ENCODE measurements around the gene SPR.

The SPR gene

DNA sequence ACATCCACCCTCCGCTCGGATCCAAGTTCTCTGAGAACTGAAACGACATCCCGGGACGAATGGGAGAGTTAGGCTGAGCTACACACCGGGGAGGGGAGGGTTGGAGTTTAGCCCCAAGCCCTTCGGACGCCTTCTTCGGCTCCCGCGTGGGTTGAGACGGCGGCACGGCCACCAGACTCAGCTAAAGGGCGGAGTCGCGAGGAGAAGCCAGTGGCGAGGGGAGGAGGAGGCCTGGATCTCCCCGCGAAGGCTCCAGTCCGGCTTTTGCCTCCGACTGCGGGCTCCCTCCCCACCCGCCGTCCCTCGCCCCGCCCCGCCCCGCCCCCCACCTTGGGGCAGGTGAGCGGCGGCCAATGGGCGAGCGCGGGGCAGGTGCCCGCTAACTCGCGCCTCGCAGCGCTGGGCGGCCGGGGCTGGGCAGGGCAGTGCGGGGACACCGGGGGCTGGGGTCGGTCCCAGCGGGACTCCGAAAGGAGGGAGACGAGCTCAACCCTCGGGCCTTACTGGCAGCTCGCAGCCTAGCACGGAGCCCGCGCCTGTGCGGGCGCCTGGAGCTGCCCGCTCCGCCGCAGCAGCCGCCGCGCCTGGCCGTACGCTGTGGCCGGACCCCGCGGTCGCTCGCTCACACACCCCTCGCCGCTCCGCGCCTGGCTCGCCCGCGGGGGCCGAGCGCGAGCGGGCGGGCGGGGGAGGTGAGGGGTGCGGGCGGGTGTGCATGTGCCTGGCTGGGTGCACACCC is 30.1 kb downstream of the SPR start, which contains the start of gene EMX1:
Gene EMX1, plus strand, starts transcription at position 382 of the 739 bp plus-strand sequence. Its CDS starts 334 bp downstream, at position 716.
- TF ChIP-seq, protein P1, sequence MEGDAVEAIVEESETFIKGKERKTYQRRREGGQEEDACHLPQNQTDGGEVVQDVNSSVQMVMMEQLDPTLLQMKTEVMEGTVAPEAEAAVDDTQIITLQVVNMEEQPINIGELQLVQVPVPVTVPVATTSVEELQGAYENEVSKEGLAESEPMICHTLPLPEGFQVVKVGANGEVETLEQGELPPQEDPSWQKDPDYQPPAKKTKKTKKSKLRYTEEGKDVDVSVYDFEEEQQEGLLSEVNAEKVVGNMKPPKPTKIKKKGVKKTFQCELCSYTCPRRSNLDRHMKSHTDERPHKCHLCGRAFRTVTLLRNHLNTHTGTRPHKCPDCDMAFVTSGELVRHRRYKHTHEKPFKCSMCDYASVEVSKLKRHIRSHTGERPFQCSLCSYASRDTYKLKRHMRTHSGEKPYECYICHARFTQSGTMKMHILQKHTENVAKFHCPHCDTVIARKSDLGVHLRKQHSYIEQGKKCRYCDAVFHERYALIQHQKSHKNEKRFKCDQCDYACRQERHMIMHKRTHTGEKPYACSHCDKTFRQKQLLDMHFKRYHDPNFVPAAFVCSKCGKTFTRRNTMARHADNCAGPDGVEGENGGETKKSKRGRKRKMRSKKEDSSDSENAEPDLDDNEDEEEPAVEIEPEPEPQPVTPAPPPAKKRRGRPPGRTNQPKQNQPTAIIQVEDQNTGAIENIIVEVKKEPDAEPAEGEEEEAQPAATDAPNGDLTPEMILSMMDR (IDR thresholded peaks at IDR 0.05; ENCODE audit: low read depth, low read length), result no peak
- DNase-seq (ENCODE audit: extremely low read depth, low read depth), result no peak

DNA sequence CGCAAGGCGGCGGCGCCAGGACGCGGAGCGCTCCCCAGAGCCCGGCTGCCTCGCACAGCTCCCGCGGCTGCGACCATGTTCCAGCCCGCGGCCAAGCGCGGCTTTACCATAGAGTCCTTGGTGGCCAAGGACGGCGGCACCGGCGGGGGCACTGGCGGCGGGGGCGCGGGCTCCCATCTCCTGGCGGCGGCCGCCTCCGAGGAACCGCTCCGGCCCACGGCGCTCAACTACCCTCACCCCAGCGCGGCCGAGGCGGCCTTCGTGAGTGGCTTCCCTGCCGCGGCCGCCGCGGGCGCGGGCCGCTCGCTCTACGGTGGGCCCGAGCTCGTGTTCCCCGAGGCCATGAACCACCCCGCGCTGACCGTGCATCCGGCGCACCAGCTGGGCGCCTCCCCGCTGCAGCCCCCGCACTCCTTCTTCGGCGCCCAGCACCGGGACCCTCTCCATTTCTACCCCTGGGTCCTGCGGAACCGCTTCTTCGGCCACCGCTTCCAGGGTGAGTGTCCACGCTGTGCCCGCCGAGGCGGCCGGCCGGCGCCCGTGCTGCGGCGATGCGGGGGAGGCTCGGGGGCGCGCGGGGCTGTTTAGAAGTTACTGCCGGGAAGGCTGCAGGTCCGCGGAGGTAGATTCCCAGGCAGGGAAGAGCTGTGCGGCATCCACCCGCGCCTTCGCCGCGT is 30.8 kb downstream of the SPR start:
- DNase-seq (ENCODE audit: extremely low read depth, low read depth), result no peak
- TF ChIP-seq, protein P1 (IDR thresholded peaks at IDR 0.05; ENCODE audit: low read depth, low read length), result no peak

DNA sequence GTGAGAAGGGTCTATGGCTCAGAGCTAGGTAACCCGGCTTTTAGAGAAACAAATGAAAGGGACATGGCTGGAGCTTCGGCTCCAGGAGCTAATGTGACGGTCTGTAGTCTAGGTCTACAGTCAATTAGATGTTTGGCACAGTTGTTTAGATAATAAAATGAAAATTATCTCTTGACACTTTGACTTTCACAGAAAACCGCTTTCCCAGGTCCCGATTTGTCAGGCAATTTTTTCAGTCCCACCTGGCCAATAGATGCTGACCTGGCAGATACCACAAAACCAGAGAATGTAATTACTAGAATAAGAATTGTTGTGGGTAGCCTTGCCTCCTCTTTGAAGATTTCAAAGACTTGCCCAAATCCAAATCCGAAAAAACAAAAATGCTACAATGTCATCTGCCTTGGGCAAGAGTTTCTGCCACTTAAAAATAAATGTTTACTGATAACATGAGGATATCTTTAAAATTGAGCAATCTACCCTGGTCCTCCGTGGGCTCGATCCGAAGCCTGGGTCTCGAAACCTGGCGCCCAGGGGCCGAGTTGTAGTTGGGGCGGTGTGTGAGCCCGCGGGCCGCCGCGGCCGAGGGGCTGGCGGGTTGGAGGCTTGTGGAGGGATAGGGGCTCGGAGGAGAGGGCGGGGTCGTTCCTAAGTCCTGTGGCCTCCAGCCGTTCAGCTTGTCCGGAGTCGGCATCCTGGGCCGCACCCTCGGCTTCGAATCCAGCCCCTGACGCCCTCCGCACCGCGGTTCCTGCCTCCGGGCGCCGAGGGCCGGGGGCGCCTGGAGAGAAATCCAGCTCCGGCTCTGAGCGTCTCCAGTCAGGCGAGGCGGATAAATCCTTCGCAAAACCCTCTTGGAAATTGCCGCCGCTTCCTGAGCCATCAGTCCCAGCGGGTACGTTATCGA is 32.5 kb downstream of the SPR start:
- DNase-seq (ENCODE audit: extremely low read depth, low read depth), result no peak
- TF ChIP-seq, protein P1 (IDR thresholded peaks at IDR 0.05; ENCODE audit: low read depth, low read length), result no peak

DNA sequence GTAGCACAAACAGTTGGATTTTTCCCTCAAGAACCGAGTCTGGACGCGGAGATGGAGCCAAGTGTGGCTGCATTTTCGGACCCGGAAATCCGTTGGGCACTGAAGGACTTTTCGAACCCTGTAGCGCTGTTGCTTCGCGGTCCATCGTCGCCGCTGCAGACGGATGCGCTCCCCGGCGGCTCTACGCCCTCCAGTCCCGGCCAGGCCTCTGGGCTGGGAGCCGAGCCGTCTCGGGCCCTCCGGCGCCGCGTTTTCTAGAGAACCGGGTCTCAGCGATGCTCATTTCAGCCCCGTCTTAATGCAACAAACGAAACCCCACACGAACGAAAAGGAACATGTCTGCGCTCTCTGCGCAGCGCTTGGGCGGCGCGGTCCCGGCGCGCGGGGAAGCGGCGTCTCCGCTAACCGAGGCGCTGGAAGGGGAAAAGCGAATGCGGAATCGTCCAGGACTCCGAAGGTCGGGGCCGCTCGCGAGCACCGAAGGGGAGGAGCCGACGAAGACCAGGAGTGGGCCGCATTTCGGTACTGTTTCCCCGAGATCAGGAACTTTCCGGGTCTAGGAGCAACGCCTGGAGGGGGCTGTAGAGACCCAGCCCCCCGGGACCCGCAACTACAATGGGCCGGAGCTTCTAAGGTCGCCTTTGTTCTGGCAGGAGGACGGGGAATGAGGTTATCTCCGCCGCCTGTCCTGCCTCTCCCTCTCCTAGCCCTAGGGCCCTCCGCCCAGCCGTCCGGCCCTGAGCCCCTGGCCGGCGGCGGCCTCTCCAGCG is 33.3 kb downstream of the SPR start:
- TF ChIP-seq, protein P1 (IDR thresholded peaks at IDR 0.05; ENCODE audit: low read depth, low read length), result no peak
- no peak for DNase-seq (ENCODE audit: extremely low read depth, low read depth)

DNA sequence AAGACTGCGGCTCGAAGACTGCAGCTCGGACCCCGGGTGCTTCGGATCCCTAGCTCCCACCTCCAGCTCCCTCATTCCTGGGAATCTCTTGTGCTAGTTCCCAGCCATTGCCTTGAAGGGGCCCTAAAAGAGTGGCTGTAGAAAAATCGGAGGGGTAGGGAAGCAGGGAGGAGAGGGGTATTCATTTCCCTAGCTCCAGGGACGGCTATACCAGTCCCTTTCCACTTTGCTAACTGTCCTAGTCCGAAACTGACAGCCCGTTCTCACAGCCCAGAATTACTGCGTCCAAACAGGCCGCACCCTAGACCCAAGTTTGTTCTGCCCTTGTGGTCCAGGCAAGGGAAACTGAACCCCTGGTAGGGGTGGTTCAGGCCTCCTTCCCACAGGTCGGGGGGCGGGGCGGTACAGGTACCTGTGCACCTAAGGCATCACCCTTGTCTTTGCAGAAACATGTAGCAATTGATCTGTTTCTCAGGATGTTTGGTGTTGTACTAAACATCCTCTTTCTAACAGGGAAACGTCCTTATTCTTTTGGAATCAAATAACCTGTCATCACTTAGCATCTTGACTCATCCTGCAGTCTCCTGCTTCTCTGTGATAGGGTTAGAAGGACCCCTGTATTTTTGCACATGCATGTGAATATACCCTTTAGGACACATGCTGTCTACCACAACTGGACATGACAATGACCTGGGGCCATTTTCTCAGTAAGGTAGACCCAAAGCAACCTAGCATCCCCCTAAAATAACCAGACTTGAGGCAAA is 34.1 kb downstream of the SPR start:
- TF ChIP-seq, protein P1 (IDR thresholded peaks at IDR 0.05; ENCODE audit: low read depth, low read length), result no peak
- no peak for DNase-seq (ENCODE audit: extremely low read depth, low read depth)

DNA sequence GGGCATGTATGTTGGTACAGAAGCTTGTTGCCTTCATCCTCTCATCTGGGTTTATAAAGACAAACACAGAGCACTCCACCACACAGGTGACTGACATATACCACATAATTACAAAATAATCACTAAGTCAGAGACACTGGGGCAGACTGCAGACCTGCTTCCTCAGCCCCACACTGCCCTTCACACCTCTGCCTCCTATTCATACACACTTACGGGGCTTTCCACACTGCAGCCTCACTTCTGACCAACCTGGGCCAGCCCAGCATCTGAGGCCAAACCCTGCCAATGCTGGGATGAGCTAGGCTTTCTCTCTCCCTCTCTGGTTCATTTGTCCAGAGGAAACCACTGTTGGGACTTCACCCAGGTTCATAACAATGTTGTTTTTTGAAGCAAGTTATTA is 34.6 kb downstream of the SPR start:
- DNase-seq (ENCODE audit: extremely low read depth, low read depth), result no peak
- TF ChIP-seq, protein P1 (IDR thresholded peaks at IDR 0.05; ENCODE audit: low read depth, low read length), result no peak
